Trophoblast cell (in vitro differentiated cells and primary cell): ENCODE results near the gene GRAMD1A.

Experiments used
- DNase-seq, 2 donors: peaks; one replicate each; pipeline ENCODE4 v3.0.0-alpha.2; 2016
- H2AFZ ChIP-seq: 2 replicates; pipeline ENCODE4 v1.6.1; 2013; ENCODE audit warnings: low read length, moderate library complexity, mild to moderate bottlenecking; ENCODE audit not compliant: insufficient read depth, poor library complexity
- H2AK5ac ChIP-seq: 2 replicates; pipeline ENCODE4 v1.6.1; 2013; ENCODE audit warnings: mild to moderate bottlenecking, low read length
- H2BK120ac ChIP-seq: 2 replicates; pipeline ENCODE4 v1.6.1; 2013; ENCODE audit warnings: low read length, mild to moderate bottlenecking, moderate library complexity; ENCODE audit not compliant: insufficient read depth, poor library complexity
- H2BK12ac ChIP-seq: 2 replicates; pipeline ENCODE4 v1.6.1; 2013; ENCODE audit warnings: mild to moderate bottlenecking, low read length, moderate library complexity
- H2BK5ac ChIP-seq: 2 replicates; pipeline ENCODE4 v1.6.1; 2013; ENCODE audit warnings: low read length, low read depth, moderate library complexity, mild to moderate bottlenecking; ENCODE audit not compliant: poor library complexity
- H3K14ac ChIP-seq: 2 replicates; pipeline ENCODE4 v1.6.1; 2013; ENCODE audit warnings: mild to moderate bottlenecking, low read length
- H3K18ac ChIP-seq: 2 replicates; pipeline ENCODE4 v1.6.1; 2013; ENCODE audit warnings: mild to moderate bottlenecking, low read length
- H3K23ac ChIP-seq: 2 replicates; pipeline ENCODE4 v1.6.1; 2013; ENCODE audit warnings: low read length
- H3K27ac ChIP-seq: 2 replicates; pipeline ENCODE4 v1.5.1; 2013; ENCODE audit warnings: low read depth, mild to moderate bottlenecking, inconsistent platforms, low read length, moderate library complexity
- H3K27me3 ChIP-seq: 2 replicates; pipeline ENCODE4 v1.6.1; 2013; ENCODE audit warnings: inconsistent platforms, mild to moderate bottlenecking, low read length, moderate library complexity; ENCODE audit not compliant: insufficient read depth
- H3K36me3 ChIP-seq, 2 experiments: 1 replicate in 1 of 2; 2 replicates in 1 of 2; pipeline ENCODE4 v1.6.1; 2013; ENCODE audit warnings: low read length in 2 of 2, mild to moderate bottlenecking in 2 of 2, moderate library complexity in 1 of 2; ENCODE audit not compliant: insufficient read depth in 2 of 2, control insufficient read depth in 1 of 2
- H3K4ac ChIP-seq: 2 replicates; pipeline ENCODE4 v1.6.1; 2013; ENCODE audit warnings: low read depth, mild to moderate bottlenecking, low read length, moderate library complexity
- H3K4me1 ChIP-seq, 2 experiments: 1 replicate in 1 of 2; 2 replicates in 1 of 2; pipeline ENCODE4 v1.6.1; 2013; ENCODE audit warnings: low read length in 2 of 2, mild to moderate bottlenecking in 2 of 2, moderate library complexity in 1 of 2; ENCODE audit not compliant: insufficient read depth in 2 of 2, control insufficient read depth in 1 of 2
- H3K4me2 ChIP-seq: 2 replicates; pipeline ENCODE4 v1.6.1; 2013; ENCODE audit warnings: inconsistent platforms, mild to moderate bottlenecking, low read length, moderate library complexity
- H3K4me3 ChIP-seq: 2 replicates; pipeline ENCODE4 v1.5.1; 2013; ENCODE audit warnings: mild to moderate bottlenecking, low read depth, low read length, inconsistent platforms
- H3K79me1 ChIP-seq: one replicate; pipeline ENCODE4 v1.6.1; 2013; ENCODE audit warnings: low read length
- H3K79me2 ChIP-seq: 2 replicates; pipeline ENCODE4 v1.6.1; 2013; ENCODE audit warnings: low read length, mild to moderate bottlenecking; ENCODE audit not compliant: control insufficient read depth, insufficient read depth, poor library complexity
- H3K9ac ChIP-seq: 2 replicates; pipeline ENCODE4 v1.6.1; 2013; ENCODE audit warnings: mild to moderate bottlenecking, low read length
- H3K9me3 ChIP-seq: 2 replicates; pipeline ENCODE4 v1.6.1; 2013; ENCODE audit warnings: low read depth, mild to moderate bottlenecking, control low read depth, inconsistent platforms, low read length; ENCODE audit not compliant: insufficient read depth
- H4K12ac ChIP-seq: 2 replicates; pipeline ENCODE4 v1.6.1; 2013; ENCODE audit warnings: low read depth, mild to moderate bottlenecking, low read length, moderate library complexity
- H4K8ac ChIP-seq: 2 replicates; pipeline ENCODE4 v1.6.1; 2013; ENCODE audit warnings: low read depth, mild to moderate bottlenecking, low read length, moderate library complexity
- H4K91ac ChIP-seq: one replicate; pipeline ENCODE4 v1.6.1; 2013; ENCODE audit warnings: low read depth, mild to moderate bottlenecking, low read length, moderate library complexity
- WGBS: extraction: QIAGEN DNeasy Blood & Tissue Kit; methylation state at CpG from one replicate; pipeline ENCODE4 v1.1.7; 2013; ENCODE audit warnings: missing lambda C conversion rate; ENCODE audit not compliant: insufficient read length, insufficient coverage; ENCODE audit errors: extremely low coverage; 5-methylcytosine and 5-hydroxymethylcytosine counted together

GRAMD1A gene

DNA sequence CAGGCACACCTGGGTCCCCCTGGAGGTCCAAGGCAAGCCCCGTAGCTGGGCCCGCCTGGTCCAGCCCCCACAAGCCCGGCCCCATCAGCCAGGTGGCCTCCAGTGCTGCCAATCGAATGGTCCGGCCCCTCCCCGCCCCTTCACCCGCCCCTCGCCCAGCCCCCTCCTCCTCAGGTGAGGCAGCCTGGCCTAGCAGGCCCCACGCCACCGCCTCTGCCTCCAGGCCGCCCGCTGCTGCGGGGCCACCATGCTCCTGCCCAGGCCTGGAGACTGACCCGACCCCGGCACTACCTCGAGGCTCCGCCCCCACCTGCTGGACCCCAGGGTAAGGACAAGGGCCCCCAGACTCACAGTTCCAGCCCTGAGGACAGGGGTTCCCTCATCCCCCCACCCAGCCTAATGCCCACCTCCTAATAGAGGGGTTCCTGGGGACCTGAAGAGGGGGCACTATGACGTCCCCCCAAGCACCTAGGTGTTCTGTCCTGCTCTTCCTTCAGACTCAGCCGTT, 41.5 kb downstream of the GRAMD1A start, which contains the start of gene HPN:
TSS of gene HPN (plus strand) at position 174 of the 508 bp plus-strand sequence. CDS start 786 bp downstream, outside the sequence.
- no CpG with 5 or more reads among the region's 19 CpGs for WGBS
- Histone ChIP-seq H3K79me2 (no peaks in the 10 kb centered on the region), H3K14ac (peak within 1 kb of the TSS; percentile 82), H3K9me3 (peaks cover 3% of the 10 kb centered on the region), H3K79me1 (peaks cover 13% of the 10 kb centered on the region), H3K27ac (peak within 1 kb of the TSS; percentile 72), H2BK5ac (peak within 1 kb of the TSS; percentile 77), H3K27me3 (no peaks in the 10 kb centered on the region), H4K91ac (peak within 1 kb of the TSS; percentile 91), H2BK120ac (peak within 1 kb of the TSS; percentile 79), H2BK12ac (peak within 1 kb of the TSS; percentile 62), H3K36me3 (no peaks in the 10 kb centered on the region), H3K23ac (no peak within 1 kb of the TSS), H3K4me2 (peak within 1 kb of the TSS; percentile 81), H3K18ac (peak within 1 kb of the TSS; percentile 74), H3K4me3 (peak within 1 kb of the TSS; percentile 55), H4K8ac (peak within 1 kb of the TSS; percentile 80), H4K12ac (peak within 1 kb of the TSS; percentile 65), H3K4me1 (peaks cover 13 to 17% of the 10 kb centered on the region in 2 experiments), H3K9ac (peak within 1 kb of the TSS; percentile 33), H3K4ac (peak within 1 kb of the TSS; percentile 60), H2AFZ (peak within 1 kb of the TSS; percentile 81), H2AK5ac (peak within 1 kb of the TSS; percentile 91)
- no peak for DNase-seq

DNA sequence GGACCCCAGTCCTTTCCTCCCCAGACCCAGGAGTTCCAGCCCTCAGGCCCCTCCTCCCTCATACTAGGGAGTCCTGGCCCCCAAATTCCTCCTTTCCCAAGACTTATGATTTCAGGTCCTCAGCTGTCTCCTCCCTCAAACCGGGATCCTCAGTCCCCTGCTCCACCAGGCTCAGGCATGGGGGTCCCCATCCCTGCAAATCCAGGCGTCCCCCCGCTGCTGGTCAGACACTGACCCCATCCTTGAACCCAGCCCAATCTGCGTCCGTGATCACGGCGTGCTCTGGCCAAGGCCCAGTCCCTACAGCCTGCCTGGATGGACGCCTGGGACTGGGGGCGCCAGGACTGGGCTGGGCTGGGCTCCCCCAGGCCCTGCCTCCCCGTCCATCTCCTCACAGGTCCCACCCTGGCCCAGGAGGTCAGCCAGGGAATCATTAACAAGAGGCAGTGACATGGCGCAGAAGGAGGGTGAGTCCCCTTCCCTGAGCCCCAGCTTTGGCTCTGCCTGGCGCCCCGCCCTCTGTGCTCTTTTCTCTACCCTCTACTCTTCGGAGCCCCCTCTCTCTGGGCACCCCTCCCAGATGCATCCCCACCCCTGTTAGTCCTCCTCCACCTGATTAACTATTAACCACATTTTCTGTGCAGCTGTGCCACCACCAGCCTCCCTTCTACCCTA, 42.1 kb downstream of the GRAMD1A start:
- peak overlapping the region; percentile 91 for H2AK5ac ChIP-seq
- H3K79me2 ChIP-seq = no peaks in the 10 kb centered on the region
- peaks cover 3% of the 10 kb centered on the region for H3K9me3 ChIP-seq
- peak overlapping the region; percentile 28 for H3K18ac ChIP-seq
- no peak overlapping the region for H3K23ac ChIP-seq
- peak overlapping the region; percentile 5 for H3K14ac ChIP-seq
- peak overlapping the region; percentile 40 for H2BK120ac ChIP-seq
- H3K27me3 ChIP-seq = no peaks in the 10 kb centered on the region
- H2BK12ac ChIP-seq = peak overlapping the region; percentile 62
- H3K27ac ChIP-seq = no peak overlapping the region
- WGBS = no CpG with 5 or more reads among the region's 14 CpGs
- peak overlapping the region; percentile 75 for H4K91ac ChIP-seq
- no peak overlapping the region for H2BK5ac ChIP-seq
- H3K36me3 ChIP-seq = no peaks in the 10 kb centered on the region
- H3K4me1 ChIP-seq = peaks cover 13 to 17% of the 10 kb centered on the region in 2 experiments
- DNase-seq = no peak
- no peak overlapping the region for H3K4me3 ChIP-seq
- peaks cover 13% of the 10 kb centered on the region for H3K79me1 ChIP-seq
- H3K4me2 ChIP-seq = peak overlapping the region; percentile 39
- no peak overlapping the region for H3K9ac ChIP-seq
- H4K8ac ChIP-seq = peak overlapping the region; percentile 73
- peak overlapping the region; percentile 37 for H2AFZ ChIP-seq
- peak overlapping the region; percentile 60 for H3K4ac ChIP-seq
- peak overlapping the region; percentile 65 for H4K12ac ChIP-seq

DNA sequence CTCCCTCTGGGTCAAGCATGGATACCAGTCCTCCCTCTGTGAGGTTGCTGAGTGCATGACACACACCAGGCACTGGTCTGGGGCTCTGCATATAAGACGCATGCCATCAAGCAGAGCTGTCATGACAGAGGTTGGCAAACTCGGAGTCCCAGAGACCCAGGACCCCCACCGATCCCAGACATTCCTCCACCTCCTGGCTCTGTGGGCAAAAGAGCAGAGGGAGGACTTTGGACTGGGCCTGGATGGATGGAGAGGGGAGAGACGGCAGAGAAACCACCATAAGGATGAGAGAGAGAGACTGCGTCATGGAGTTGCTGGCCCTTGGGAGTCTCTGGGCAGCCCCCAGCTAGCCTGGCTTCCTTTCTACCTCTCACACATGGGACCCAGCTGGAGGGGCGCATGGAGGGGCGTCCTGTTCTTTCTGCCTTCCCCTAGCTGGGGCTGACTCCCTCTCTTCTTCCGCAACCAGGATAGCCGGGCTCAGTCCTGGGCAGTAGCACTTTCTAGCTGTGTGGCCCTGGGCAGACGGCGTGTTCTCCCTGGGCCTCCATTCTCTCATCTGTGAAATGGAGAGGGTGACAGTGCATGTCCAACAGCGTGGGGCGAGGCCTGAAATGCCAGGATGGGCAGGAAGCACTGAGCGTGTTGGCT, 43.0 kb downstream of the GRAMD1A start:
- Histone ChIP-seq H2BK5ac (no peak overlapping the region), H3K27me3 (no peaks in the 10 kb centered on the region), H3K79me2 (no peaks in the 10 kb centered on the region), H3K4me2 (no peak overlapping the region), H3K23ac (no peak overlapping the region), H3K79me1 (peaks cover 13% of the 10 kb centered on the region), H3K36me3 (no peaks in the 10 kb centered on the region), H2AFZ (no peak overlapping the region), H3K14ac (no peak overlapping the region), H3K27ac (no peak overlapping the region), H3K18ac (no peak overlapping the region), H2BK120ac (no peak overlapping the region), H4K12ac (no peak overlapping the region), H4K91ac (no peak overlapping the region), H2AK5ac (no peak overlapping the region), H3K4me3 (no peak overlapping the region), H4K8ac (no peak overlapping the region), H3K4ac (no peak overlapping the region), H2BK12ac (no peak overlapping the region), H3K9ac (no peak overlapping the region), H3K4me1 (peaks cover 13 to 17% of the 10 kb centered on the region in 2 experiments), H3K9me3 (peaks cover 3% of the 10 kb centered on the region)
- no peak for DNase-seq
- no CpG with 5 or more reads among the region's 14 CpGs for WGBS

DNA sequence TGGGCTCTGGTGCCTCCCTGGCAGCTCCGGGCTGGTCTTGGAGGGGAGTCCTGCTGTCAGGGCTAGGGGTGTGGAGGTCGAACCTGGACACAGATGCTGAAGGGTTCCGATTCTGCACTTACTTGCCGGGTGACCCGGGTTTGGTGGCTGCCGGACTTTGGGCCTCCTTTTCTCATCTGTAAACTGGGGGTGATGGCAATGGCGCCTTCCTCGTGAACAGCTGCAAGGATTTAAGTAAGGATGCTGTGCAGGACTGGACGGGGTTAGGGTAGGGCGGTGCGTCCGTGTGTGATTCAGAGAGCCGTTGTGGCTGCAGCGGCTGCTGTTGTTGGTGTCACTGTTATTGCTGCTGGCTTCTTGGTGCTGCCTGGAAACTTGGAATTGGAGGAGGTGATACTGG, 43.8 kb downstream of the GRAMD1A start:
- no peak overlapping the region for H2AK5ac ChIP-seq
- H4K8ac ChIP-seq = no peak overlapping the region
- no peak overlapping the region for H3K4me3 ChIP-seq
- H3K27me3 ChIP-seq = no peaks in the 10 kb centered on the region
- no peak overlapping the region for H3K18ac ChIP-seq
- no peak overlapping the region for H2AFZ ChIP-seq
- H3K36me3 ChIP-seq = no peaks in the 10 kb centered on the region
- H3K23ac ChIP-seq = no peak overlapping the region
- H3K9ac ChIP-seq = no peak overlapping the region
- H2BK120ac ChIP-seq = no peak overlapping the region
- no peak overlapping the region for H4K91ac ChIP-seq
- no peak overlapping the region for H3K27ac ChIP-seq
- H3K4me1 ChIP-seq = peaks cover 13 to 17% of the 10 kb centered on the region in 2 experiments
- DNase-seq = no peak
- H3K4ac ChIP-seq = no peak overlapping the region
- peaks cover 3% of the 10 kb centered on the region for H3K9me3 ChIP-seq
- no peak overlapping the region for H3K4me2 ChIP-seq
- peaks cover 13% of the 10 kb centered on the region for H3K79me1 ChIP-seq
- WGBS = no CpG with 5 or more reads among the region's 14 CpGs
- no peaks in the 10 kb centered on the region for H3K79me2 ChIP-seq
- no peak overlapping the region for H3K14ac ChIP-seq
- H2BK5ac ChIP-seq = no peak overlapping the region
- H4K12ac ChIP-seq = no peak overlapping the region
- H2BK12ac ChIP-seq = no peak overlapping the region
